Right atrium auricular region (tissue), 2 donors: Measurements from ENCODE around the gene AP4E1. TPM values are rescaled to one million over a fixed set of nuclear protein-coding genes. Genes with fewer than 3 reads are reported as not detected.

Source experiments
- DNase-seq: peaks from one replicate; pipeline ENCODE4 v3.0.0-alpha.2; 2019; ENCODE audit warnings: low spot score
- H3K27ac ChIP-seq, 2 donors: fragments of 200-600 bp; sonication (generic); 1 replicate in 1 of 2; 2 replicates in 1 of 2; pipeline ENCODE4 v1.5.1; 2016 to 2019
- H3K27me3 ChIP-seq, 2 donors: fragments of 200-600 bp; sonication (generic); one replicate each; pipeline versions ENCODE4 v1.5.1 to v1.6.0; 2017 to 2019
- H3K36me3 ChIP-seq: fragments of 200-600 bp; sonication (generic); one replicate; pipeline ENCODE4 v1.5.1; 2016
- H3K4me1 ChIP-seq, 2 donors: fragments of 200-600 bp; sonication (generic); one replicate each; pipeline versions ENCODE4 v1.5.1 to v1.6.0; 2017 to 2019
- H3K4me3 ChIP-seq, 2 donors: fragments of 200-600 bp; sonication (generic); 1 replicate in 1 of 2; 2 replicates in 1 of 2; pipeline ENCODE4 v1.5.1; 2017 to 2019; ENCODE audit warnings: mild to moderate bottlenecking in 1 of 2, moderate library complexity in 1 of 2
- H3K9me3 ChIP-seq, 2 donors: fragments of 200-600 bp; sonication (generic); one replicate each; pipeline ENCODE4 v1.5.1; 2019
- total RNA-seq, 2 donors: library from RNA; depleted of rRNA; stranded (reverse); fragments of >200 nt; gene quantifications; one replicate each; pipeline ENCODE4 v1.1.0, GENCODE V29; 2016
- TF ChIP-seq, protein P1 (sequence below), 2 donors: fragments of 200-600 bp; sonication (generic); IDR thresholded peaks; one replicate each; pipeline ENCODE4 v1.5.1; 2019; ENCODE audit warnings: antibody characterized with exemption in 2 of 2

Gene AP4E1
- total RNA-seq, 2 donors from 2014 or later = 7.0 to 11.7 TPM

DNA sequence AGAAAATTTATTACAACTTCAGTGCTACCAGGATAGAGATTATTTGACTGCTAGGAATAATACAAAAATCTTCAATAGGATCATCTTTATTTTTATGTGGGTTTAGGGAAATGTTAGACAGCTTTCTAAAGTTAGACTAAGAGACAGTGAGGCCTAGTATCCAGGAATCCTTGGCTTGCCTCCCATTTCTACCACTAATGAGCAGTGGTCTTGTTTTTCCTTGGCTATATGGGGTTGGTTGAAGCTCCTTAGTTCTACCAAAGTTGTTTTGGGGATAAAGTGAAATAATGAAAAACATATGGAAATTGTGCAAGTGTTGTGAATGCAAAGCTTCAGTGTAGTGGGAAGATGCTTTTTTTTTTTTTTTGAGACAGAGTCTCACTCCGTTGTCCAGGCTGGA lies 16.8 kb downstream of the AP4E1 start:
- Histone ChIP-seq H3K9me3 (no peaks in the 10 kb centered on the region), H3K27ac (no peak overlapping the region), H3K36me3 (peaks cover 57% of the 10 kb centered on the region), H3K4me3 (no peak overlapping the region), H3K27me3 (no peaks in the 10 kb centered on the region), H3K4me1 (no peaks in the 10 kb centered on the region)
- DNase-seq = no peak
- TF ChIP-seq, protein P1, sequence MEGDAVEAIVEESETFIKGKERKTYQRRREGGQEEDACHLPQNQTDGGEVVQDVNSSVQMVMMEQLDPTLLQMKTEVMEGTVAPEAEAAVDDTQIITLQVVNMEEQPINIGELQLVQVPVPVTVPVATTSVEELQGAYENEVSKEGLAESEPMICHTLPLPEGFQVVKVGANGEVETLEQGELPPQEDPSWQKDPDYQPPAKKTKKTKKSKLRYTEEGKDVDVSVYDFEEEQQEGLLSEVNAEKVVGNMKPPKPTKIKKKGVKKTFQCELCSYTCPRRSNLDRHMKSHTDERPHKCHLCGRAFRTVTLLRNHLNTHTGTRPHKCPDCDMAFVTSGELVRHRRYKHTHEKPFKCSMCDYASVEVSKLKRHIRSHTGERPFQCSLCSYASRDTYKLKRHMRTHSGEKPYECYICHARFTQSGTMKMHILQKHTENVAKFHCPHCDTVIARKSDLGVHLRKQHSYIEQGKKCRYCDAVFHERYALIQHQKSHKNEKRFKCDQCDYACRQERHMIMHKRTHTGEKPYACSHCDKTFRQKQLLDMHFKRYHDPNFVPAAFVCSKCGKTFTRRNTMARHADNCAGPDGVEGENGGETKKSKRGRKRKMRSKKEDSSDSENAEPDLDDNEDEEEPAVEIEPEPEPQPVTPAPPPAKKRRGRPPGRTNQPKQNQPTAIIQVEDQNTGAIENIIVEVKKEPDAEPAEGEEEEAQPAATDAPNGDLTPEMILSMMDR (IDR thresholded peaks at IDR 0.05) = no peak

DNA sequence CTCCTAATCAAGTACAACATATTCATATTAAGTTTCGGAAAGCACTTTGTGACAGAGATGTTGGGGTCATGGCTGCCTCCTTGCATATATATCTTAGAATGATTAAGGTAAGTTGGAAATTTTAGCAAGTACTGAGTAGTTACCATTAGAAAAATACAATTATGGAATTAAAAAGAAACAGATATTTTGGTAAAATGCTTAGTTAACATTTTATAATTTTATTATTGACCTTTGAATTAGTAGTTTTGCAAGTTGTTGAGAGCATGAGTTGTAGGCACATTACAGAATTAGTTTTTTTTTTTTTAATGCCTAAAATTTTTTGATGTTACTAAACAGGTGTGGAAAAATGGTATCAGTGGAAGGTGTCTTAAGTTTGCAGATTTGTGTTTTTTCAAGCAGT lies 20.6 kb downstream of the AP4E1 start:
- DNase-seq = no peak
- Histone ChIP-seq H3K27me3 (no peaks in the 10 kb centered on the region), H3K4me1 (no peaks in the 10 kb centered on the region), H3K27ac (no peak overlapping the region), H3K9me3 (no peaks in the 10 kb centered on the region), H3K4me3 (no peak overlapping the region), H3K36me3 (peaks cover 65% of the 10 kb centered on the region)
- TF ChIP-seq, protein P1 (IDR thresholded peaks at IDR 0.05) = no peak

DNA sequence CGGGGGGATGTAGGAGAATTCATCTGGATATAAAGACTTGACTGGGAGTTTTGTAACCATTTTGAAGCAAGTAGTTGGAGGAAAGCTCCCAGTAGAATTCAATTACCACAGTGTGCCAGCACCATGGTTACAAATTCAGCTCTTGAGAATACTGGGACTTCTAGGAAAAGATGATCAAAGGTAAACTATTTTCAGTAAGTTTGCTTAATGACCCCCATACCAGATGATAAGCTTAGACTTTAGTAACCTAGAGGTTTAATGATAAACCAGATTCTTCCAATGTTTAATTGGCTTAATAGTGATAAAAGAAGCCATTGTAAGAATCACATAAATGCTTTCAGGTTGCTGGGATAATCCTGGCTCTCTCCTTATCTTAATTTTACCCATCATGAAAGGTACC lies 22.3 kb downstream of the AP4E1 start:
- H3K9me3 ChIP-seq = no peaks in the 10 kb centered on the region
- no peaks in the 10 kb centered on the region for H3K4me1 ChIP-seq
- no peak for DNase-seq
- no peak overlapping the region for H3K4me3 ChIP-seq
- TF ChIP-seq, protein P1 (IDR thresholded peaks at IDR 0.05) = no peak
- peaks cover 63% of the 10 kb centered on the region for H3K36me3 ChIP-seq
- H3K27ac ChIP-seq = no peak overlapping the region
- no peaks in the 10 kb centered on the region for H3K27me3 ChIP-seq

DNA sequence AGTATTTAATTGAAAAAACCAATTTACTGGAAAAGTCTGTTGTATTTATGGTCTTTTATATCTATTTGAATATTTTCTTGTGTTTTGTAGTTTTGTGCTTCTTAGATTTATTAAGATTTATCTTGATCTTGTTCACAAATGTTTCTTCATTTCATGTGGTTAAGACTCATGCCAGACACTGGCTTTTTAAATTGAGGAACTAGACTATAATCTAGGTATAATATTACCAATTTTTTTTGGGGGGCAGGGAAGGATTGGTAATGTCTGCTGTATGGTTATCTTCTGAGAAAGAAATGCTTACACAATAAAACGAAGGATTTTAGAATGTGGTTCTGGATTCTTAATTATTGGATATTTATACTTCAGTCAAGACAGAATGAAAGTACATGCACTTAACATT lies 24.9 kb downstream of the AP4E1 start:
- no peaks in the 10 kb centered on the region for H3K9me3 ChIP-seq
- no peak for DNase-seq
- TF ChIP-seq, protein P1 (IDR thresholded peaks at IDR 0.05) = no peak
- H3K4me1 ChIP-seq = no peaks in the 10 kb centered on the region
- H3K27me3 ChIP-seq = no peaks in the 10 kb centered on the region
- no peak overlapping the region for H3K27ac ChIP-seq
- H3K36me3 ChIP-seq = peaks cover 43% of the 10 kb centered on the region
- H3K4me3 ChIP-seq = no peak overlapping the region

DNA sequence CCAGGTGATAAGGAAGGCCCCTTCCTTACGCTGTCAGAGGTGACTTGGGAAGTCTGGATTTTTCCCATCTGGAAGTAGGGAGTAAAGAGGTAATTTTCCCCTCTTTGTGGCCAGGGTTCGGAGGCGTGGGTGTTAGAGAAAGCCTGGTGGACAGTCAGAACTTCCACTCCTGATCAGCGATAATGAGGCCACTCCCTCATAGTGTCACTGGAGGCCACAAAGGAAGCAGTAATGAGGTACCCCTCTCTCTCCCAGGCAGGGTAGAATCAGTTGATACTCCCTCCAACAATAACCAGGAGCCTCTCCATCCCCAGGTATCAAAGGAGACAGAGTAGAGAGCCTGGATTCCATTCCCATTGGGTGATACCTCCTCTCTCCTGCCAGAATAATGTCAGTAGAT lies 30.0 kb downstream of the AP4E1 start:
- H3K4me3 ChIP-seq = no peak overlapping the region
- H3K36me3 ChIP-seq = peaks cover 5% of the 10 kb centered on the region
- H3K27me3 ChIP-seq = no peaks in the 10 kb centered on the region
- no peak for DNase-seq
- no peaks in the 10 kb centered on the region for H3K9me3 ChIP-seq
- TF ChIP-seq, protein P1 (IDR thresholded peaks at IDR 0.05) = no peak
- no peak overlapping the region for H3K27ac ChIP-seq
- H3K4me1 ChIP-seq = no peaks in the 10 kb centered on the region

DNA sequence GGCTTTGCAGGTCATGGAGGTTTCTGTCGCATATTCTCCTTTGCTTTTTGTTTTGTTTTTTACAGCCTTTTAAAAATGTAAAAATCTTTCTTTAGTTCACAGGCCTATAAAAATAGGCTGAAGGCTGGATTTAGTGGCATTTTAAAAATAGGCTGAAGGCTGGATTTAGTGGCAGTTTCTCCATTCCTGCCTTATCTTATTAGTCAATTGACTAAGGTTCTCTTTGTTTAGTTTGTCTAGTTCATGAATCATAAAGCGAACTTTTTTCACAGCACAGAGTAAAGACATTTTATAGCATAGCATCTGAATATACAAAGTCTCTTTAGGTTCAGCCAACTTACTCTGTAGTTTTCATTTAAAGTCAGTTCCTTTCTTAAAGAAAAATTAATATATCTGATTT lies 31.4 kb downstream of the AP4E1 start:
- Histone ChIP-seq H3K36me3 (peaks cover 5% of the 10 kb centered on the region), H3K27ac (no peak overlapping the region)

More for the DNA sequence above, 31.4 kb downstream of the AP4E1 start:
- DNase-seq = no peak
- Histone ChIP-seq H3K9me3 (no peaks in the 10 kb centered on the region), H3K4me3 (no peak overlapping the region), H3K4me1 (no peaks in the 10 kb centered on the region), H3K27me3 (no peaks in the 10 kb centered on the region)
- TF ChIP-seq, protein P1 (IDR thresholded peaks at IDR 0.05) = no peak
